C4-2B (cell line): ENCODE measurements around the gene CLCNKB.

ENCODE experiments used
- ZFX ChIP-seq: fragments of 450-650 bp; IDR thresholded peaks from 2 replicates; pipeline ENCODE4 v1.6.1; 2017
- TF ChIP-seq, protein P1 (sequence below): fragments of 450-650 bp; conservative IDR thresholded peaks from 2 replicates; pipeline ENCODE4 v1.5.1; 2017; ENCODE audit warnings: mild to moderate bottlenecking

DNA sequence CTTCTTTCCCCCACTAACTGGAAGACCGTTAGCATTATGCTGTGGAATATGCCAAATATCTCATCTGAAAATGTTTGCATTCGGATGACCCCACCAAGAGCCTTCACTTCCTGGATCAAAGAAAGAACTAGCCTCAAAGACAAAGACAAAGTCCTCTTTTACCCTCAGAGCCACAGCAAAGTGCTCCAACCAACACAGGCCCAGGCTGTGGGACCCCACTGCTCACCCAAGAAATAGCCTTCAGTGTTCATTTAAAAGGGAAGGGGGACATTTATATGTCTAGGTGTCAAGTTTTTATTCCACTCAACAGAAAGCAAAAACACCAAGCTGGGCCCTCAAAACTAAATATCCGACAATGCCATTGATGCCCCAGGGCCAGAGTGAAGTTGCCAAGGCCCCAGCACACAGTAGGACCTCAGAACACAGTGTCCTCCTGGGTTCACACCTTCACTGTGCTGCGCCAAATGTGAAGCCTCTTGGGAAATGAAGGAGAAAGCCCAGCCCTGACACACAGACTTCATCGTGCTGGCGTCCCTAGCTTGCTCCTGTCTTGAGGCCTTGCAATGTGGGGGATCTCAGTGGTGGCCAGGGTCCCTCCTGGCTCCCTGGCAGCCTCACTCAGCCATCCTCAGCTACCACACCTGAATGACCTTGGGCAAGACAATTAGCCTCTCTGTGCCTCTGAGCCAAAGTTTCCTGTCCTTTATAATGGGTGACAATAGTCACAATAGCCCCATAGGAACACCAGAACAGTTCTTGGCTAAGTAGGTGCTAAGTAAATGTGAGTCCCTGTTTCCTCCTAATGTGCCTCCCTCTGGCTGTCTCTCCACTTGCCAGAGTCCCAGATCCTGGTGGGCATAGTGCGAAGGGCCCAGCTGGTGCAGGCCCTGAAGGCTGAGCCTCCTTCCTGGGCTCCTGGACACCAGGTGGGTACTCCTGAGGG is 11.3 kb downstream of the CLCNKB start:
- TF ChIP-seq, protein P1, sequence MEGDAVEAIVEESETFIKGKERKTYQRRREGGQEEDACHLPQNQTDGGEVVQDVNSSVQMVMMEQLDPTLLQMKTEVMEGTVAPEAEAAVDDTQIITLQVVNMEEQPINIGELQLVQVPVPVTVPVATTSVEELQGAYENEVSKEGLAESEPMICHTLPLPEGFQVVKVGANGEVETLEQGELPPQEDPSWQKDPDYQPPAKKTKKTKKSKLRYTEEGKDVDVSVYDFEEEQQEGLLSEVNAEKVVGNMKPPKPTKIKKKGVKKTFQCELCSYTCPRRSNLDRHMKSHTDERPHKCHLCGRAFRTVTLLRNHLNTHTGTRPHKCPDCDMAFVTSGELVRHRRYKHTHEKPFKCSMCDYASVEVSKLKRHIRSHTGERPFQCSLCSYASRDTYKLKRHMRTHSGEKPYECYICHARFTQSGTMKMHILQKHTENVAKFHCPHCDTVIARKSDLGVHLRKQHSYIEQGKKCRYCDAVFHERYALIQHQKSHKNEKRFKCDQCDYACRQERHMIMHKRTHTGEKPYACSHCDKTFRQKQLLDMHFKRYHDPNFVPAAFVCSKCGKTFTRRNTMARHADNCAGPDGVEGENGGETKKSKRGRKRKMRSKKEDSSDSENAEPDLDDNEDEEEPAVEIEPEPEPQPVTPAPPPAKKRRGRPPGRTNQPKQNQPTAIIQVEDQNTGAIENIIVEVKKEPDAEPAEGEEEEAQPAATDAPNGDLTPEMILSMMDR, result no peak
- TF ChIP-seq ZFX, result no peak
